ENCODE results near the gene KRT71. TPM values are rescaled to one million over a fixed set of nuclear protein-coding genes. Genes with fewer than 3 reads are reported as not detected.
A peak's percentile ranks its signal among the peaks of the same experiment; 100 is the strongest.

Gene KRT71
- total RNA-seq, 1 experiment from 2014 or later, result not detected

- Histone ChIP-seq H2AFZ (no peak overlapping the region), H3K27ac (no peak overlapping the region), H3F3A (ENCODE audit: insufficient read depth, low read depth) (no peaks in the 10 kb centered on the region), H3K4me2 (no peak overlapping the region), H3K4me3 (no peak overlapping the region), H4K20me1 (ENCODE audit: insufficient read depth) (no peaks in the 10 kb centered on the region), H3K27me3 (ENCODE audit: insufficient read depth, low read depth) (no peaks in the 10 kb centered on the region), H3K4me1 (replicated peaks; ENCODE audit: insufficient read depth) (no peaks in the 10 kb centered on the region), H3K79me2 (ENCODE audit: low read depth) (no peaks in the 10 kb centered on the region), H3K9me2 (ENCODE audit: insufficient read depth) (no peaks in the 10 kb centered on the region), H3K9me3 (ENCODE audit: insufficient read depth, low read depth) (no peaks in the 10 kb centered on the region), H3K36me3 (ENCODE audit: low read depth) (no peaks in the 10 kb centered on the region)
- intact Hi-C loops (cut with micrococcal nuclease; ENCODE audit: unreplicated experiment), result no loop called here
- BruUV-seq (replicated peaks), result no TSS peak
- CTCF ChIA-PET, result no interaction called here
- POLR2A ChIA-PET (ENCODE audit: unreplicated experiment), result no interaction called here
- DNase-seq, result no peak
- no peak for TF ChIP-seq EZH2 (IDR thresholded peaks at IDR 0.05; ENCODE audit: low read depth)
- TF ChIP-seq CTCF (conservative IDR thresholded peaks at IDR 0.05), result no peak
These were observed 13.9 kb upstream of the KRT71 start for GRCh38 chr12:52566847-52567291.

GRCh38 chr12:52564582-52564981 lies 11.6 kb upstream of the KRT71 start:
- no peaks in the 10 kb centered on the region for H3K4me1 ChIP-seq (replicated peaks; ENCODE audit: insufficient read depth)
- TF ChIP-seq EZH2 (IDR thresholded peaks at IDR 0.05; ENCODE audit: low read depth) (no peak), CTCF (conservative IDR thresholded peaks at IDR 0.05) (no peak)
- H3K27ac ChIP-seq, result no peak overlapping the region
- no peak overlapping the region for H2AFZ ChIP-seq
- DNase-seq, result no peak
- no peaks in the 10 kb centered on the region; the same call in 1 of the 2 replicates for H3K27me3 ChIP-seq (ENCODE audit: insufficient read depth, low read depth)
- H3K79me2 ChIP-seq (ENCODE audit: low read depth), result no peaks in the 10 kb centered on the region
- ChIA-PET POLR2A (ENCODE audit: unreplicated experiment) (interaction anchor here (0.6 kb wide), 1 partner anchor 20 kb away, joined by 5 read pairs; no protein-coding TSS in a partner anchor), CTCF (no interaction called here)
- BruUV-seq (replicated peaks), result no TSS peak
- H3K9me3 ChIP-seq (ENCODE audit: insufficient read depth, low read depth), result no peaks in the 10 kb centered on the region
- intact Hi-C loops (cut with micrococcal nuclease; ENCODE audit: unreplicated experiment), result no loop called here
- H3K4me2 ChIP-seq, result no peak overlapping the region
- H3K4me3 ChIP-seq, result no peak overlapping the region
- no peaks in the 10 kb centered on the region for H3K9me2 ChIP-seq (ENCODE audit: insufficient read depth)
- H3F3A ChIP-seq (ENCODE audit: insufficient read depth, low read depth), result no peaks in the 10 kb centered on the region
- H3K36me3 ChIP-seq (ENCODE audit: low read depth), result no peaks in the 10 kb centered on the region
- H4K20me1 ChIP-seq (ENCODE audit: insufficient read depth), result no peaks in the 10 kb centered on the region

GRCh38 chr12:52561880-52562449 lies 9.0 kb upstream of the KRT71 start:
- BruUV-seq (replicated peaks), result no TSS peak
- Histone ChIP-seq H3K4me2 (no peak overlapping the region), H3K79me2 (ENCODE audit: low read depth) (no peaks in the 10 kb centered on the region), H3K9me3 (ENCODE audit: insufficient read depth, low read depth) (no peaks in the 10 kb centered on the region), H3K4me3 (no peak overlapping the region), H3K36me3 (ENCODE audit: low read depth) (no peaks in the 10 kb centered on the region), H3F3A (ENCODE audit: insufficient read depth, low read depth) (no peaks in the 10 kb centered on the region), H3K4me1 (replicated peaks; ENCODE audit: insufficient read depth) (no peaks in the 10 kb centered on the region), H4K20me1 (ENCODE audit: insufficient read depth) (no peaks in the 10 kb centered on the region), H3K27me3 (ENCODE audit: insufficient read depth, low read depth) (no peaks in the 10 kb centered on the region; the same call in 1 of the 2 replicates), H3K27ac (no peak overlapping the region), H2AFZ (no peak overlapping the region), H3K9me2 (ENCODE audit: insufficient read depth) (no peaks in the 10 kb centered on the region)
- no peak for DNase-seq
- intact Hi-C loops (cut with micrococcal nuclease; ENCODE audit: unreplicated experiment), result no loop called here
- no peak for TF ChIP-seq EZH2 (IDR thresholded peaks at IDR 0.05; ENCODE audit: low read depth)
- peak; percentile 56 for TF ChIP-seq CTCF (conservative IDR thresholded peaks at IDR 0.05)
- ChIA-PET POLR2A (ENCODE audit: unreplicated experiment) (no interaction called here), CTCF (interaction anchor here (1.0 to 1.2 kb wide), 2 partner anchors 41 to 119 kb away, joined by 3 to 5 read pairs; no protein-coding TSS in a partner anchor)
